ENCODE results near the gene MOB1A.
A peak's percentile ranks its signal among the peaks of the same experiment; 100 is the strongest.

MOB1A gene

GRCh38 chr2:74149570-74150319 lies 28.9 kb downstream of the MOB1A start:
- no peak for TF ChIP-seq POLR2AphosphoS5 (IDR thresholded peaks at IDR 0.05; ENCODE audit: borderline replicate concordance, low read depth, low read length)
- TF ChIP-seq EZH2 (IDR thresholded peaks at IDR 0.05) = no peak
- no peak for TF ChIP-seq FOXP2 (optimal IDR thresholded peaks at IDR 0.05; ENCODE audit: control extremely low read depth, extremely low read length, insufficient read depth)
- Histone ChIP-seq H3K27ac (0 out of 2 replicates have a peak overlapping the region, but pooled peaks have one; percentile 26), H3K4me3 (no peak overlapping the region), H3K9ac (ENCODE audit: insufficient read length) (no peak overlapping the region), H3K9me3 (ENCODE audit: low read depth, low read length) (no peaks in the 10 kb centered on the region), H3K36me3 (ENCODE audit: insufficient read depth, low read length) (peaks cover 25% of the 10 kb centered on the region)
- no peak for DNase-seq (ENCODE audit: low read depth, low spot score)

GRCh38 chr2:74149247-74149525 lies 29.5 kb downstream of the MOB1A start:
- TF ChIP-seq POLR2AphosphoS5 (IDR thresholded peaks at IDR 0.05; ENCODE audit: borderline replicate concordance, low read depth, low read length) (no peak), EZH2 (IDR thresholded peaks at IDR 0.05) (no peak), FOXP2 (optimal IDR thresholded peaks at IDR 0.05; ENCODE audit: control extremely low read depth, extremely low read length, insufficient read depth) (no peak)
- DNase-seq (ENCODE audit: low read depth, low spot score) = no peak
- no peak overlapping the region for H3K4me3 ChIP-seq
- H3K36me3 ChIP-seq (ENCODE audit: insufficient read depth, low read length) = peaks cover 21% of the 10 kb centered on the region
- H3K9ac ChIP-seq (ENCODE audit: insufficient read length) = no peak overlapping the region
- peak overlapping the region; percentile 26; the same call in 1 of the 2 replicates for H3K27ac ChIP-seq
- no peaks in the 10 kb centered on the region for H3K9me3 ChIP-seq (ENCODE audit: low read depth, low read length)

- no peak for TF ChIP-seq FOXP2 (optimal IDR thresholded peaks at IDR 0.05; ENCODE audit: control extremely low read depth, extremely low read length, insufficient read depth)
- TF ChIP-seq EZH2 (IDR thresholded peaks at IDR 0.05) = no peak
- TF ChIP-seq POLR2AphosphoS5 (IDR thresholded peaks at IDR 0.05; ENCODE audit: borderline replicate concordance, low read depth, low read length) = no peak
- peak overlapping the region; percentile 26; the same call in 1 of the 2 replicates for H3K27ac ChIP-seq
- H3K9ac ChIP-seq (ENCODE audit: insufficient read length) = no peak overlapping the region
- peaks cover 18% of the 10 kb centered on the region for H3K36me3 ChIP-seq (ENCODE audit: insufficient read depth, low read length)
- DNase-seq (ENCODE audit: low read depth, low spot score) = no peak
- no peaks in the 10 kb centered on the region for H3K9me3 ChIP-seq (ENCODE audit: low read depth, low read length)
- peak overlapping the region; percentile 97; the same call in 1 of the 2 replicates for H3K4me3 ChIP-seq
Measured at GRCh38 chr2:74148457-74149246, 30.0 kb downstream of the MOB1A start.

GRCh38 chr2:74147727-74148456 lies 30.8 kb downstream of the MOB1A start, which contains the start of gene BOLA3:
BOLA3 (minus strand) TSS chr2:74147912; CDS start chr2:74147874, 38 bp downstream.
- peak; percentile 69; the same call in 1 of the 2 replicates for TF ChIP-seq POLR2AphosphoS5 (IDR thresholded peaks at IDR 0.05; ENCODE audit: borderline replicate concordance, low read depth, low read length)
- TF ChIP-seq FOXP2 (optimal IDR thresholded peaks at IDR 0.05; ENCODE audit: control extremely low read depth, extremely low read length, insufficient read depth) = no peak
- Histone ChIP-seq H3K9me3 (ENCODE audit: low read depth, low read length) (no peaks in the 10 kb centered on the region), H3K4me3 (peak within 1 kb of the TSS; percentile 97), H3K27ac (0 out of 2 replicates have a peak within 1 kb of the TSS, but pooled peaks have one; percentile 26), H3K9ac (ENCODE audit: insufficient read length) (peak within 1 kb of the TSS; percentile 94), H3K36me3 (ENCODE audit: insufficient read depth, low read length) (peaks cover 11% of the 10 kb centered on the region)
- DNase-seq (ENCODE audit: low read depth, low spot score) = no peak

GRCh38 chr2:74146929-74147726 lies 31.6 kb downstream of the MOB1A start:
- peak overlapping the region; percentile 94 for H3K9ac ChIP-seq (ENCODE audit: insufficient read length)
- peak overlapping the region; percentile 97 for H3K4me3 ChIP-seq
- H3K9me3 ChIP-seq (ENCODE audit: low read depth, low read length) = no peaks in the 10 kb centered on the region
- no peak overlapping the region for H3K27ac ChIP-seq
- no peak for TF ChIP-seq EZH2 (IDR thresholded peaks at IDR 0.05)
- TF ChIP-seq FOXP2 (optimal IDR thresholded peaks at IDR 0.05; ENCODE audit: control extremely low read depth, extremely low read length, insufficient read depth) = no peak
- no peak for TF ChIP-seq POLR2AphosphoS5 (IDR thresholded peaks at IDR 0.05; ENCODE audit: borderline replicate concordance, low read depth, low read length)
- DNase-seq (ENCODE audit: low read depth, low spot score) = no peak
- H3K36me3 ChIP-seq (ENCODE audit: insufficient read depth, low read length) = 0 out of 2 replicates have a peak, but pooled peaks cover 5% of the 10 kb centered on the region

- Histone ChIP-seq H3K27ac (no peak overlapping the region), H3K4me3 (no peak overlapping the region), H3K36me3 (ENCODE audit: insufficient read depth, low read length) (no peaks in the 10 kb centered on the region), H3K9me3 (ENCODE audit: low read depth, low read length) (no peaks in the 10 kb centered on the region), H3K9ac (ENCODE audit: insufficient read length) (no peak overlapping the region)
- DNase-seq (ENCODE audit: low read depth, low spot score) = no peak
- TF ChIP-seq POLR2AphosphoS5 (IDR thresholded peaks at IDR 0.05; ENCODE audit: borderline replicate concordance, low read depth, low read length) (no peak), FOXP2 (optimal IDR thresholded peaks at IDR 0.05; ENCODE audit: control extremely low read depth, extremely low read length, insufficient read depth) (no peak), EZH2 (IDR thresholded peaks at IDR 0.05) (no peak)
Measured at GRCh38 chr2:74142340-74142739, 36.3 kb downstream of the MOB1A start.

GRCh38 chr2:74138600-74139323 lies 39.9 kb downstream of the MOB1A start:
- H3K27ac ChIP-seq = no peak overlapping the region
- H3K4me3 ChIP-seq = no peak overlapping the region
- no peaks in the 10 kb centered on the region; the same call in 1 of the 2 replicates for H3K36me3 ChIP-seq (ENCODE audit: insufficient read depth, low read length)
- H3K9me3 ChIP-seq (ENCODE audit: low read depth, low read length) = no peaks in the 10 kb centered on the region
- DNase-seq (ENCODE audit: low read depth, low spot score) = no peak
- H3K9ac ChIP-seq (ENCODE audit: insufficient read length) = no peak overlapping the region
- no peak for TF ChIP-seq EZH2 (IDR thresholded peaks at IDR 0.05)
